Upper lobe of left lung (tissue), 6 donors: Measurements from ENCODE around the gene MEX3B. TPM values are rescaled to one million over a fixed set of nuclear protein-coding genes. Genes with fewer than 3 reads are reported as not detected.

Experiments used
- ATAC-seq, 2 donors: fragments of 200-7000 bp; cut with Tn5 transposase; one replicate each; pipeline ENCODE4 v1.9.1; 2022; ENCODE audit warnings: mild to moderate bottlenecking in 2 of 2, moderate library complexity in 2 of 2; ENCODE audit not compliant: low FRiP score in 2 of 2
- DNase-seq, 2 donors: peaks; one replicate each; pipeline ENCODE4 v3.0.0-alpha.2; 2019 to 2020
- H3K27ac ChIP-seq, 4 donors: fragments of 200-600 bp; sonication (generic); one replicate each; pipeline ENCODE4 v1.5.1; 2016 to 2019
- H3K27me3 ChIP-seq, 4 donors: fragments of 200-600 bp; sonication (generic); one replicate each; pipeline ENCODE4 v1.5.1; 2017 to 2019
- H3K36me3 ChIP-seq, 4 donors: fragments of 200-600 bp; sonication (generic); one replicate each; pipeline ENCODE4 v1.5.1; 2016 to 2019
- H3K4me1 ChIP-seq, 4 donors: fragments of 200-600 bp; sonication (generic); one replicate each; pipeline ENCODE4 v1.5.1; 2018 to 2019
- H3K4me3 ChIP-seq, 4 donors: fragments of 200-600 bp; sonication (generic); one replicate each; pipeline ENCODE4 v1.5.1; 2017 to 2019; ENCODE audit warnings: mild to moderate bottlenecking in 2 of 4, moderate library complexity in 1 of 4
- H3K9me3 ChIP-seq, 4 donors: fragments of 200-600 bp; sonication (generic); one replicate each; pipeline ENCODE4 v1.5.1; 2018 to 2019
- CTCF ChIP-seq, 6 experiments: fragments of 450-650 bp in 4 of 6; fragments of 200-600 bp in 2 of 6; sonication (generic) in 2 of 6; IDR thresholded peaks; one replicate each; pipeline ENCODE4 v1.5.1; 2016 to 2019; ENCODE audit warnings: antibody characterized with exemption in 6 of 6
- EP300 ChIP-seq, 4 donors: sonication (generic); formaldehyde crosslinking; IDR thresholded peaks; one replicate each; pipeline ENCODE4 v1.5.1; 2017; ENCODE audit warnings: antibody characterized with exemption in 4 of 4, control low read depth in 2 of 4
- POLR2A ChIP-seq, 4 donors: fragments of 450-650 bp; IDR thresholded peaks; one replicate each; pipeline ENCODE4 v1.5.1; 2016 to 2017; ENCODE audit warnings: antibody characterized with exemption in 4 of 4, mild to moderate bottlenecking in 2 of 4
- POLR2AphosphoS5 ChIP-seq, 2 donors: sonication (generic); formaldehyde crosslinking; IDR thresholded peaks; one replicate each; pipeline ENCODE4 v1.5.1; 2017; ENCODE audit warnings: antibody characterized with exemption in 2 of 2
- WGBS, 2 donors: methylation state at CpG; one replicate each; pipeline ENCODE4 v1.1.5; 2017 to 2018; 5-methylcytosine and 5-hydroxymethylcytosine counted together
- total RNA-seq, 6 donors: library from RNA; depleted of rRNA in 4 of 6; stranded (reverse); fragments of >200 nt in 4 of 6; gene quantifications; one replicate each; pipeline versions ENCODE4 v1.1.0 to v1.2.1, GENCODE V29; 2016 to 2021
- donor health status: DM: no; HTN: no; CAD: no; lungs with moderate emphysema.
- donor health status: DM: no; HTN: yes; CAD: no; lungs with severe emphysema.

Gene MEX3B
- total RNA-seq, 6 donors from 2014 or later = 0.76 to 4.2 (median 2.0) TPM

- no peak for TF ChIP-seq EP300 (IDR thresholded peaks at IDR 0.05)
- no peak for TF ChIP-seq CTCF (IDR thresholded peaks at IDR 0.05)
- no peak for TF ChIP-seq POLR2A (IDR thresholded peaks at IDR 0.05)
- TF ChIP-seq POLR2AphosphoS5 (IDR thresholded peaks at IDR 0.05) = no peak
- no peaks in the 10 kb centered on the region for H3K9me3 ChIP-seq
- H3K4me3 ChIP-seq = no peak overlapping the region
- H3K27me3 ChIP-seq = no peaks in the 10 kb centered on the region
- ATAC-seq = peak in 1 of 2 donors; percentile 42
- no peak for DNase-seq
- no peak overlapping the region for H3K27ac ChIP-seq
- H3K4me1 ChIP-seq = no peaks in the 10 kb centered on the region
- 0 to 14% methylated on average over 1 of the region's 1 CpG for WGBS, 2 donors
- no peaks in the 10 kb centered on the region for H3K36me3 ChIP-seq
These were observed 23.8 kb downstream of the MEX3B start for GRCh38 chr15:82021992-82022391.

GRCh38 chr15:82020625-82021394, 25.0 kb downstream of the MEX3B start:
- 82 to 91% methylated on average over 3 of the region's 3 CpGs for WGBS, 2 donors
- DNase-seq (no peak), ATAC-seq (no peak)
- TF ChIP-seq POLR2AphosphoS5 (IDR thresholded peaks at IDR 0.05) = no peak
- no peak for TF ChIP-seq POLR2A (IDR thresholded peaks at IDR 0.05)
- TF ChIP-seq EP300 (IDR thresholded peaks at IDR 0.05) = no peak
- TF ChIP-seq CTCF (IDR thresholded peaks at IDR 0.05) = no peak
- no peak overlapping the region for H3K4me3 ChIP-seq
- no peaks in the 10 kb centered on the region for H3K27me3 ChIP-seq
- H3K27ac ChIP-seq = no peak overlapping the region
- H3K36me3 ChIP-seq = no peaks in the 10 kb centered on the region
- H3K4me1 ChIP-seq = no peaks in the 10 kb centered on the region
- H3K9me3 ChIP-seq = no peaks in the 10 kb centered on the region

- TF ChIP-seq POLR2A (IDR thresholded peaks at IDR 0.05) (no peak), CTCF (IDR thresholded peaks at IDR 0.05) (no peak), EP300 (IDR thresholded peaks at IDR 0.05) (no peak), POLR2AphosphoS5 (IDR thresholded peaks at IDR 0.05) (no peak)
- 55 to 76% methylated on average over 2 to 4 of the region's 4 CpGs for WGBS, 2 donors
These were observed 27.6 kb downstream of the MEX3B start for GRCh38 chr15:82018201-82018600.

GRCh38 chr15:82017656-82018055, 28.2 kb downstream of the MEX3B start:
- Histone ChIP-seq H3K4me1 (no peaks in the 10 kb centered on the region), H3K4me3 (no peak overlapping the region), H3K27ac (no peak overlapping the region), H3K36me3 (no peaks in the 10 kb centered on the region), H3K27me3 (no peaks in the 10 kb centered on the region), H3K9me3 (no peaks in the 10 kb centered on the region)
- TF ChIP-seq CTCF (IDR thresholded peaks at IDR 0.05) = no peak
- no peak for TF ChIP-seq POLR2AphosphoS5 (IDR thresholded peaks at IDR 0.05)
- TF ChIP-seq EP300 (IDR thresholded peaks at IDR 0.05) = no peak
- TF ChIP-seq POLR2A (IDR thresholded peaks at IDR 0.05) = no peak
- 58 to 65% methylated on average over 7 of the region's 7 CpGs for WGBS, 2 donors
- DNase-seq = no peak
- no peak for ATAC-seq

More at GRCh38 chr15:82018201-82018600, 27.6 kb downstream of the MEX3B start:
- no peak for ATAC-seq
- no peak overlapping the region for H3K4me3 ChIP-seq
- no peak for DNase-seq
- no peaks in the 10 kb centered on the region for H3K9me3 ChIP-seq
- no peaks in the 10 kb centered on the region for H3K27me3 ChIP-seq
- H3K36me3 ChIP-seq = no peaks in the 10 kb centered on the region
- H3K4me1 ChIP-seq = no peaks in the 10 kb centered on the region
- no peak overlapping the region for H3K27ac ChIP-seq

- 83 to 94% methylated on average over 3 of the region's 3 CpGs for WGBS, 2 donors
- no peaks in the 10 kb centered on the region for H3K27me3 ChIP-seq
- no peaks in the 10 kb centered on the region for H3K9me3 ChIP-seq
- no peak for TF ChIP-seq POLR2A (IDR thresholded peaks at IDR 0.05)
- TF ChIP-seq CTCF (IDR thresholded peaks at IDR 0.05) = no peak
- no peak for TF ChIP-seq POLR2AphosphoS5 (IDR thresholded peaks at IDR 0.05)
- TF ChIP-seq EP300 (IDR thresholded peaks at IDR 0.05) = no peak
- ATAC-seq (no peak), DNase-seq (no peak)
- H3K36me3 ChIP-seq = no peaks in the 10 kb centered on the region
- H3K4me1 ChIP-seq = no peaks in the 10 kb centered on the region
- no peak overlapping the region for H3K27ac ChIP-seq
- no peak overlapping the region for H3K4me3 ChIP-seq
These were observed 30.8 kb downstream of the MEX3B start for GRCh38 chr15:82014989-82015388.
